ENCODE data around the gene CYSLTR2.

Gene CYSLTR2

DNA sequence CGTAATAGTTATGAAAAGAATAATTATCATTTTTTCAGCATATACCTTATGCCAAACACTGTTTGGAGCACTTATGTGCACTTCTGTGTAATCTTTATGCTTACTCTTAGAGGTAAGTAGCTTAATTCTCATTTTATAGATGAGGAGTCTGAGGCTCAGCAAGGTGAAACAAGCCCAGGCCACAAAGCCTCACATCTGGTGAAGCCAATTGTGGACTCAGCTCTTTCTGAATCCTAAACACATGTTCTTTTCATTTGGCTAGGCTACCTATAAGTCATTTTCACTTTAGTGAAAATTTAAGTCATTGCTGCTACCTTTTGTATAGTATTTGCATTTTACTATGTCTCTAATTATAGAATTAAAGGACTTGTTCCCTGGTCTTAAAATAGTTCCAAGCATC lies 84.0 kb downstream of the CYSLTR2 start:
- no peak for TF ChIP-seq ZNF335 (tag by site-specific recombination; conservative IDR thresholded peaks at IDR 0.05)
- TF ChIP-seq OVOL3 (tag by site-specific recombination; IDR thresholded peaks at IDR 0.05) = no peak
- TF ChIP-seq ZNF530 (tag by site-specific recombination; IDR thresholded peaks at IDR 0.05; ENCODE audit: low read depth) = no peak
- TF ChIP-seq, protein P1, sequence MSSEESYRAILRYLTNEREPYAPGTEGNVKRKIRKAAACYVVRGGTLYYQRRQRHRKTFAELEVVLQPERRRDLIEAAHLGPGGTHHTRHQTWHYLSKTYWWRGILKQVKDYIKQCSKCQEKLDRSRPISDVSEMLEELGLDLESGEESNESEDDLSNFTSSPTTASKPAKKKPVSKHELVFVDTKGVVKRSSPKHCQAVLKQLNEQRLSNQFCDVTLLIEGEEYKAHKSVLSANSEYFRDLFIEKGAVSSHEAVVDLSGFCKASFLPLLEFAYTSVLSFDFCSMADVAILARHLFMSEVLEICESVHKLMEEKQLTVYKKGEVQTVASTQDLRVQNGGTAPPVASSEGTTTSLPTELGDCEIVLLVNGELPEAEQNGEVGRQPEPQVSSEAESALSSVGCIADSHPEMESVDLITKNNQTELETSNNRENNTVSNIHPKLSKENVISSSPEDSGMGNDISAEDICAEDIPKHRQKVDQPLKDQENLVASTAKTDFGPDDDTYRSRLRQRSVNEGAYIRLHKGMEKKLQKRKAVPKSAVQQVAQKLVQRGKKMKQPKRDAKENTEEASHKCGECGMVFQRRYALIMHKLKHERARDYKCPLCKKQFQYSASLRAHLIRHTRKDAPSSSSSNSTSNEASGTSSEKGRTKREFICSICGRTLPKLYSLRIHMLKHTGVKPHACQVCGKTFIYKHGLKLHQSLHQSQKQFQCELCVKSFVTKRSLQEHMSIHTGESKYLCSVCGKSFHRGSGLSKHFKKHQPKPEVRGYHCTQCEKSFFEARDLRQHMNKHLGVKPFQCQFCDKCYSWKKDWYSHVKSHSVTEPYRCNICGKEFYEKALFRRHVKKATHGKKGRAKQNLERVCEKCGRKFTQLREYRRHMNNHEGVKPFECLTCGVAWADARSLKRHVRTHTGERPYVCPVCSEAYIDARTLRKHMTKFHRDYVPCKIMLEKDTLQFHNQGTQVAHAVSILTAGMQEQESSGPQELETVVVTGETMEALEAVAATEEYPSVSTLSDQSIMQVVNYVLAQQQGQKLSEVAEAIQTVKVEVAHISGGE (tag by site-specific recombination; conservative IDR thresholded peaks at IDR 0.05; ENCODE audit: low read depth) = no peak
- no peak for TF ChIP-seq RBAK (tag by site-specific recombination; IDR thresholded peaks at IDR 0.05)
- no peak for TF ChIP-seq ZNF560 (tag by site-specific recombination; IDR thresholded peaks at IDR 0.05; ENCODE audit: borderline replicate concordance)
- TF ChIP-seq SP2 (tag by site-specific recombination; IDR thresholded peaks at IDR 0.05) = no peak
- TF ChIP-seq ZNF324 (tag by site-specific recombination; IDR thresholded peaks at IDR 0.05) = no peak
- no peak for TF ChIP-seq ZNF501 (tag by site-specific recombination; IDR thresholded peaks at IDR 0.05)
- TF ChIP-seq, protein P2, sequence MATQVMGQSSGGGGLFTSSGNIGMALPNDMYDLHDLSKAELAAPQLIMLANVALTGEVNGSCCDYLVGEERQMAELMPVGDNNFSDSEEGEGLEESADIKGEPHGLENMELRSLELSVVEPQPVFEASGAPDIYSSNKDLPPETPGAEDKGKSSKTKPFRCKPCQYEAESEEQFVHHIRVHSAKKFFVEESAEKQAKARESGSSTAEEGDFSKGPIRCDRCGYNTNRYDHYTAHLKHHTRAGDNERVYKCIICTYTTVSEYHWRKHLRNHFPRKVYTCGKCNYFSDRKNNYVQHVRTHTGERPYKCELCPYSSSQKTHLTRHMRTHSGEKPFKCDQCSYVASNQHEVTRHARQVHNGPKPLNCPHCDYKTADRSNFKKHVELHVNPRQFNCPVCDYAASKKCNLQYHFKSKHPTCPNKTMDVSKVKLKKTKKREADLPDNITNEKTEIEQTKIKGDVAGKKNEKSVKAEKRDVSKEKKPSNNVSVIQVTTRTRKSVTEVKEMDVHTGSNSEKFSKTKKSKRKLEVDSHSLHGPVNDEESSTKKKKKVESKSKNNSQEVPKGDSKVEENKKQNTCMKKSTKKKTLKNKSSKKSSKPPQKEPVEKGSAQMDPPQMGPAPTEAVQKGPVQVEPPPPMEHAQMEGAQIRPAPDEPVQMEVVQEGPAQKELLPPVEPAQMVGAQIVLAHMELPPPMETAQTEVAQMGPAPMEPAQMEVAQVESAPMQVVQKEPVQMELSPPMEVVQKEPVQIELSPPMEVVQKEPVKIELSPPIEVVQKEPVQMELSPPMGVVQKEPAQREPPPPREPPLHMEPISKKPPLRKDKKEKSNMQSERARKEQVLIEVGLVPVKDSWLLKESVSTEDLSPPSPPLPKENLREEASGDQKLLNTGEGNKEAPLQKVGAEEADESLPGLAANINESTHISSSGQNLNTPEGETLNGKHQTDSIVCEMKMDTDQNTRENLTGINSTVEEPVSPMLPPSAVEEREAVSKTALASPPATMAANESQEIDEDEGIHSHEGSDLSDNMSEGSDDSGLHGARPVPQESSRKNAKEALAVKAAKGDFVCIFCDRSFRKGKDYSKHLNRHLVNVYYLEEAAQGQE (tag by site-specific recombination; IDR thresholded peaks at IDR 0.05) = no peak
- TF ChIP-seq ZFHX2 (tag by site-specific recombination; conservative IDR thresholded peaks at IDR 0.05) = no peak
- no peak for TF ChIP-seq ZBTB7A (tag by site-specific recombination; IDR thresholded peaks at IDR 0.05; ENCODE audit: low read depth)
- no peak for TF ChIP-seq ZNF837 (tag by site-specific recombination; IDR thresholded peaks at IDR 0.05)
- no peak for TF ChIP-seq PATZ1 (tag by site-specific recombination; IDR thresholded peaks at IDR 0.05)
- TF ChIP-seq, protein P3, sequence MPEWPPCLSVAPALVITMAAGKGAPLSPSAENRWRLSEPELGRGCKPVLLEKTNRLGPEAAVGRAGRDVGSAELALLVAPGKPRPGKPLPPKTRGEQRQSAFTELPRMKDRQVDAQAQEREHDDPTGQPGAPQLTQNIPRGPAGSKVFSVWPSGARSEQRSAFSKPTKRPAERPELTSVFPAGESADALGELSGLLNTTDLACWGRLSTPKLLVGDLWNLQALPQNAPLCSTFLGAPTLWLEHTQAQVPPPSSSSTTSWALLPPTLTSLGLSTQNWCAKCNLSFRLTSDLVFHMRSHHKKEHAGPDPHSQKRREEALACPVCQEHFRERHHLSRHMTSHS (tag by site-specific recombination; IDR thresholded peaks at IDR 0.05) = no peak
- TF ChIP-seq ZBTB48 (tag by site-specific recombination; IDR thresholded peaks at IDR 0.05) = no peak
- no peaks in the 10 kb centered on the region for H3K9me3 ChIP-seq (ENCODE audit: control insufficient read depth, insufficient read depth, low read depth, low read length)
- POLR2A ChIA-PET = no interaction called here
- CTCF ChIA-PET = no interaction called here
- H3K4me1 ChIP-seq (ENCODE audit: control insufficient read depth, insufficient read depth, low read length) = no peaks in the 10 kb centered on the region
- no peak overlapping the region for H3K4me3 ChIP-seq (ENCODE audit: low read depth, low read length)
- H3K27ac ChIP-seq (ENCODE audit: extremely low read depth, low read depth, low read length) = no peak overlapping the region
- H3K36me3 ChIP-seq (ENCODE audit: control insufficient read depth in 2 of 2, insufficient read depth in 1 of 2, low read length in 2 of 2) = no peaks in the 10 kb centered on the region

GRCh38 chr13:48738311-48738710 lies 84.6 kb downstream of the CYSLTR2 start:
- H3K36me3 ChIP-seq (ENCODE audit: control insufficient read depth in 2 of 2, insufficient read depth in 1 of 2, low read length in 2 of 2) = no peaks in the 10 kb centered on the region
- POLR2A ChIA-PET = no interaction called here
- CTCF ChIA-PET = no interaction called here
- no peak for TF ChIP-seq ZBTB7A (tag by site-specific recombination; IDR thresholded peaks at IDR 0.05; ENCODE audit: low read depth)
- TF ChIP-seq ZBTB20 (tag by site-specific recombination; IDR thresholded peaks at IDR 0.05) = no peak
- no peak for TF ChIP-seq ZNF623 (tag by site-specific recombination; IDR thresholded peaks at IDR 0.05)
- TF ChIP-seq, protein P4, sequence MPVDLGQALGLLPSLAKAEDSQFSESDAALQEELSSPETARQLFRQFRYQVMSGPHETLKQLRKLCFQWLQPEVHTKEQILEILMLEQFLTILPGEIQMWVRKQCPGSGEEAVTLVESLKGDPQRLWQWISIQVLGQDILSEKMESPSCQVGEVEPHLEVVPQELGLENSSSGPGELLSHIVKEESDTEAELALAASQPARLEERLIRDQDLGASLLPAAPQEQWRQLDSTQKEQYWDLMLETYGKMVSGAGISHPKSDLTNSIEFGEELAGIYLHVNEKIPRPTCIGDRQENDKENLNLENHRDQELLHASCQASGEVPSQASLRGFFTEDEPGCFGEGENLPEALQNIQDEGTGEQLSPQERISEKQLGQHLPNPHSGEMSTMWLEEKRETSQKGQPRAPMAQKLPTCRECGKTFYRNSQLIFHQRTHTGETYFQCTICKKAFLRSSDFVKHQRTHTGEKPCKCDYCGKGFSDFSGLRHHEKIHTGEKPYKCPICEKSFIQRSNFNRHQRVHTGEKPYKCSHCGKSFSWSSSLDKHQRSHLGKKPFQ (tag by site-specific recombination; IDR thresholded peaks at IDR 0.05) = no peak
- no peak for TF ChIP-seq KLF8 (tag by site-specific recombination; IDR thresholded peaks at IDR 0.05)
- no peak for TF ChIP-seq ZBTB44 (tag by site-specific recombination; IDR thresholded peaks at IDR 0.05)
- TF ChIP-seq ZNF830 (tag by site-specific recombination; IDR thresholded peaks at IDR 0.05; ENCODE audit: low read depth) = no peak
- no peak for TF ChIP-seq ZNF169 (tag by site-specific recombination; IDR thresholded peaks at IDR 0.05)
- TF ChIP-seq ZNF791 (tag by site-specific recombination; IDR thresholded peaks at IDR 0.05) = no peak

More at GRCh38 chr13:48738311-48738710, 84.6 kb downstream of the CYSLTR2 start:
- no peaks in the 10 kb centered on the region for H3K4me1 ChIP-seq (ENCODE audit: control insufficient read depth, insufficient read depth, low read length)
- no peak overlapping the region for H3K4me3 ChIP-seq (ENCODE audit: low read depth, low read length)
- no peaks in the 10 kb centered on the region for H3K9me3 ChIP-seq (ENCODE audit: control insufficient read depth, insufficient read depth, low read depth, low read length)
- no peak overlapping the region for H3K27ac ChIP-seq (ENCODE audit: extremely low read depth, low read depth, low read length)

All from HEK293 (cell line).